Measurements from ENCODE around the gene PPARD.
"Not testable (repeated sequence)": the region's sequence is repeated elsewhere in the genome, so short reads cannot be mapped to it uniquely, and the experiment has no call there.

PPARD gene

GRCh38 chr6:35300848-35301247, 41.5 kb upstream of the PPARD start:
- Histone ChIP-seq H3K4me3 (ENCODE audit: low read length in 2 of 2) (no peak overlapping the region), H3K4me1 (ENCODE audit: control insufficient read depth, insufficient read depth, low read length) (peaks cover 12% of the 10 kb centered on the region), H3K27ac (ENCODE audit: low read length) (no peak overlapping the region), H3K36me3 (ENCODE audit: control insufficient read depth in 2 of 2, insufficient read depth in 2 of 2, low read length in 2 of 2) (no peaks in the 10 kb centered on the region), H3K9ac (ENCODE audit: low read length in 2 of 2) (no peak overlapping the region), H3K9me3 (ENCODE audit: control insufficient read depth in 2 of 2, low read length in 2 of 2) (no peaks in the 10 kb centered on the region), H3K27me3 (ENCODE audit: control insufficient read depth in 1 of 2, insufficient read depth in 2 of 2, low read length in 2 of 2) (no peaks in the 10 kb centered on the region)

- H3K4me1 ChIP-seq (ENCODE audit: control insufficient read depth, insufficient read depth, low read length) = peaks cover 3% of the 10 kb centered on the region
- H3K4me3 ChIP-seq (ENCODE audit: low read length in 2 of 2) = no peak overlapping the region
- H3K9me3 ChIP-seq (ENCODE audit: control insufficient read depth in 2 of 2, low read length in 2 of 2) = no peaks in the 10 kb centered on the region
- H3K36me3 ChIP-seq (ENCODE audit: control insufficient read depth in 2 of 2, insufficient read depth in 2 of 2, low read length in 2 of 2) = no peaks in the 10 kb centered on the region
- no peaks in the 10 kb centered on the region for H3K27me3 ChIP-seq (ENCODE audit: control insufficient read depth in 1 of 2, insufficient read depth in 2 of 2, low read length in 2 of 2)
- no peak overlapping the region for H3K27ac ChIP-seq (ENCODE audit: low read length)
- no peak overlapping the region for H3K9ac ChIP-seq (ENCODE audit: low read length in 2 of 2)
Measured at GRCh38 chr6:35302604-35303241, 39.6 kb upstream of the PPARD start.

GRCh38 chr6:35304299-35304698, 38.1 kb upstream of the PPARD start:
- H3K27ac ChIP-seq (ENCODE audit: low read length) = no peak overlapping the region
- H3K4me1 ChIP-seq (ENCODE audit: control insufficient read depth, insufficient read depth, low read length) = no peaks in the 10 kb centered on the region
- H3K9ac ChIP-seq (ENCODE audit: low read length in 2 of 2) = no peak overlapping the region
- H3K4me3 ChIP-seq (ENCODE audit: low read length in 2 of 2) = no peak overlapping the region
- no peaks in the 10 kb centered on the region for H3K27me3 ChIP-seq (ENCODE audit: control insufficient read depth in 1 of 2, insufficient read depth in 2 of 2, low read length in 2 of 2)
- no peaks in the 10 kb centered on the region for H3K36me3 ChIP-seq (ENCODE audit: control insufficient read depth in 2 of 2, insufficient read depth in 2 of 2, low read length in 2 of 2)
- H3K9me3 ChIP-seq (ENCODE audit: control insufficient read depth in 2 of 2, low read length in 2 of 2) = no peaks in the 10 kb centered on the region

DNA sequence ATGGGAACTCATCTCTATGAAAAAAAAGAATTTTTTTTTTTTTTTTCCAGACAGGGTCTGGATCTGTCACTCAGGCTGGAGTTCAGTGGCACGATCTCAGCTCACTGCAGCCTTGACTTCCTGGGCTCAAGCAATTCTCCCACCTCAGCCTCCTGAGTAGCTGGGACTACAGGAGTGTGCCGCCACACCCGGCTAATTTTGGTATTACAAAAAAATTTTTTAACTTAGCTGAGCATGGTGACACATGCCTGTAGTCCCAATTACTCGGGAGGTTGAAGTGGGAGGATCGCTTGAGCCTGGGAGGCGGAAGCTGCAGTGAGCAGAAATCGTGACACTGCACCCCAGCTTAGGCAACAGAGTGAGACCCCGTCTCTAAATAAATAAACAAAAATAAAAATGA, 37.2 kb upstream of the PPARD start:
- no peak overlapping the region for H3K4me3 ChIP-seq (ENCODE audit: low read length in 2 of 2)
- no peaks in the 10 kb centered on the region for H3K4me1 ChIP-seq (ENCODE audit: control insufficient read depth, insufficient read depth, low read length)
- no peaks in the 10 kb centered on the region for H3K9me3 ChIP-seq (ENCODE audit: control insufficient read depth in 2 of 2, low read length in 2 of 2)
- H3K27ac ChIP-seq (ENCODE audit: low read length) = no peak overlapping the region
- no peaks in the 10 kb centered on the region for H3K36me3 ChIP-seq (ENCODE audit: control insufficient read depth in 2 of 2, insufficient read depth in 2 of 2, low read length in 2 of 2)
- no peak overlapping the region for H3K9ac ChIP-seq (ENCODE audit: low read length in 2 of 2)
- no peaks in the 10 kb centered on the region for H3K27me3 ChIP-seq (ENCODE audit: control insufficient read depth in 1 of 2, insufficient read depth in 2 of 2, low read length in 2 of 2)

- not testable (repeated sequence) for H3K4me1 ChIP-seq (ENCODE audit: control insufficient read depth, insufficient read depth, low read length); H3K36me3 ChIP-seq (ENCODE audit: control insufficient read depth in 2 of 2, insufficient read depth in 2 of 2, low read length in 2 of 2); H3K27ac ChIP-seq (ENCODE audit: low read length); H3K9ac ChIP-seq (ENCODE audit: low read length in 2 of 2); H3K27me3 ChIP-seq (ENCODE audit: control insufficient read depth in 1 of 2, insufficient read depth in 2 of 2, low read length in 2 of 2); H3K4me3 ChIP-seq (ENCODE audit: low read length in 2 of 2); H3K9me3 ChIP-seq (ENCODE audit: control insufficient read depth in 2 of 2, low read length in 2 of 2)
Measured at GRCh38 chr6:35307138-35307537, 35.2 kb upstream of the PPARD start.

DNA sequence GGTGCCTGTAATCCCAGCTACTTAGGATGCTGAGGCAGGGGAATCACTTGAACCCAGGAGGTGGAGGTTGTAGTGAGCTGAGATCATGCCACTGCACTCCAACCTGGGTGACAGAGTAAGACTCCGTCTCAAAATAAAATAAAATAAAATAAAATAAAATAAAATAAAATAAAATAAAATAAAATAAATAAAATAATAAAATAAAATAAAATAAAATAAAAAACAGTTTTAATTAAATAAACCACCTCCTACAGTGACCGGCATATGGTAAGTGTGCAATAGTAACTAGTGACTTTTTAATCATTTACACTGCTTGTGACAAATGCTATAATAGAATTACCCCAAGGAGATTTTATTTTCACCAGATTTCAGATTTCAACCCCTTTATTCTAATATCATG, 33.8 kb upstream of the PPARD start:
- not testable (repeated sequence) for H3K36me3 ChIP-seq (ENCODE audit: control insufficient read depth in 2 of 2, insufficient read depth in 2 of 2, low read length in 2 of 2); H3K4me3 ChIP-seq (ENCODE audit: low read length in 2 of 2); H3K4me1 ChIP-seq (ENCODE audit: control insufficient read depth, insufficient read depth, low read length); H3K27ac ChIP-seq (ENCODE audit: low read length); H3K9ac ChIP-seq (ENCODE audit: low read length in 2 of 2); H3K9me3 ChIP-seq (ENCODE audit: control insufficient read depth in 2 of 2, low read length in 2 of 2); H3K27me3 ChIP-seq (ENCODE audit: control insufficient read depth in 1 of 2, insufficient read depth in 2 of 2, low read length in 2 of 2)

GRCh38 chr6:35309611-35310264, 32.6 kb upstream of the PPARD start:
- Histone ChIP-seq H3K4me1 (ENCODE audit: control insufficient read depth, insufficient read depth, low read length) (peaks cover 3% of the 10 kb centered on the region), H3K27ac (ENCODE audit: low read length) (no peak overlapping the region)

GRCh38 chr6:35310265-35310831, 32.0 kb upstream of the PPARD start:
- H3K4me3 ChIP-seq (ENCODE audit: low read length in 2 of 2) = no peak overlapping the region
- peaks cover 3% of the 10 kb centered on the region for H3K4me1 ChIP-seq (ENCODE audit: control insufficient read depth, insufficient read depth, low read length)
- no peaks in the 10 kb centered on the region for H3K36me3 ChIP-seq (ENCODE audit: control insufficient read depth in 2 of 2, insufficient read depth in 2 of 2, low read length in 2 of 2)
- peaks cover 0 to 4% of the 10 kb centered on the region in 2 donors for H3K27me3 ChIP-seq (ENCODE audit: control insufficient read depth in 1 of 2, insufficient read depth in 2 of 2, low read length in 2 of 2)
- H3K27ac ChIP-seq (ENCODE audit: low read length) = no peak overlapping the region
- H3K9me3 ChIP-seq (ENCODE audit: control insufficient read depth in 2 of 2, low read length in 2 of 2) = no peaks in the 10 kb centered on the region
- no peak overlapping the region for H3K9ac ChIP-seq (ENCODE audit: low read length in 2 of 2)

More at GRCh38 chr6:35309611-35310264, 32.6 kb upstream of the PPARD start:
- Histone ChIP-seq H3K27me3 (ENCODE audit: control insufficient read depth in 1 of 2, insufficient read depth in 2 of 2, low read length in 2 of 2) (peaks cover 0 to 4% of the 10 kb centered on the region in 2 donors), H3K9me3 (ENCODE audit: control insufficient read depth in 2 of 2, low read length in 2 of 2) (no peaks in the 10 kb centered on the region), H3K4me3 (ENCODE audit: low read length in 2 of 2) (no peak overlapping the region), H3K9ac (ENCODE audit: low read length in 2 of 2) (no peak overlapping the region), H3K36me3 (ENCODE audit: control insufficient read depth in 2 of 2, insufficient read depth in 2 of 2, low read length in 2 of 2) (no peaks in the 10 kb centered on the region)

- Histone ChIP-seq H3K9me3 (ENCODE audit: control insufficient read depth in 2 of 2, low read length in 2 of 2) (no peaks in the 10 kb centered on the region), H3K36me3 (ENCODE audit: control insufficient read depth in 2 of 2, insufficient read depth in 2 of 2, low read length in 2 of 2) (no peaks in the 10 kb centered on the region), H3K27ac (ENCODE audit: low read length) (no peak overlapping the region), H3K4me1 (ENCODE audit: control insufficient read depth, insufficient read depth, low read length) (peaks cover 3% of the 10 kb centered on the region), H3K4me3 (ENCODE audit: low read length in 2 of 2) (no peak overlapping the region), H3K27me3 (ENCODE audit: control insufficient read depth in 1 of 2, insufficient read depth in 2 of 2, low read length in 2 of 2) (peaks cover 0 to 4% of the 10 kb centered on the region in 2 donors), H3K9ac (ENCODE audit: low read length in 2 of 2) (no peak overlapping the region)
Measured at GRCh38 chr6:35311390-35312075, 30.8 kb upstream of the PPARD start.

DNA sequence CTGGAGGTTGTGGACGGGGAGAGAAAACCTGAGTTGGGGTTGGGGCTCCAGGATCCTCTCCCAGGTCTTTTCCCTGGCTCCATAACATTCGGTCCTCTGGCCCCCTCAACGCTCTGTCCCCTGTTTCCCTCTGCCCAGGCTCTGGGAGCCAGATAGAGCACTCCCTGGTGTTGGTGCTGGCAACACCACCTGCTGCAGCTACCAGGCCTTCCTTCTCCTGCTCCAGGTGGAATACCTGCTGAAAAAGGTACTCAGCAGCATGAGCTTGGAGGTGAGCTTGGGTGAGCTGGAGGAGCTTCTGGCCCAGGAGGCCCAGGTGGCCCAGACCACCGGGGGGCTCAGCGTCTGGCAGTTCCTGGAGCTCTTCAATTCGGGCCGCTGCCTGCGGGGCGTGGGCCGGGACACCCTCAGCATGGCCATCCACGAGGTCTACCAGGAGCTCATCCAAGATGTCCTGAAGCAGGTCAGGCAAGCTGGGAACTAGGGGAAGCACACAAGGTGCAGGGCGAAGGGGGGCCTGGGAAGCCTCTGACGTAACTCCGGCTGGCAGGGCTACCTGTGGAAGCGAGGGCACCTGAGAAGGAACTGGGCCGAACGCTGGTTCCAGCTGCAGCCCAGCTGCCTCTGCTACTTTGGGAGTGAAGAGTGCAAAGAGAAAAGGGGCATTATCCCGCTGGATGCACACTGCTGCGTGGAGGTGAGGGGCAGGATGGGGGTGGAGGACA, 30.1 kb upstream of the PPARD start:
- Histone ChIP-seq H3K27me3 (ENCODE audit: control insufficient read depth in 1 of 2, insufficient read depth in 2 of 2, low read length in 2 of 2) (peaks cover 0 to 4% of the 10 kb centered on the region in 2 donors), H3K9me3 (ENCODE audit: control insufficient read depth in 2 of 2, low read length in 2 of 2) (no peaks in the 10 kb centered on the region), H3K9ac (ENCODE audit: low read length in 2 of 2) (no peak overlapping the region), H3K27ac (ENCODE audit: low read length) (no peak overlapping the region), H3K4me3 (ENCODE audit: low read length in 2 of 2) (no peak overlapping the region), H3K4me1 (ENCODE audit: control insufficient read depth, insufficient read depth, low read length) (peaks cover 3% of the 10 kb centered on the region), H3K36me3 (ENCODE audit: control insufficient read depth in 2 of 2, insufficient read depth in 2 of 2, low read length in 2 of 2) (no peaks in the 10 kb centered on the region)
